Hepatocyte (in vitro differentiated cells): ENCODE results near the gene TREH. TPM values are rescaled to one million over a fixed set of nuclear protein-coding genes. Genes with fewer than 3 reads are reported as not detected.
A peak's percentile ranks its signal among the peaks of the same experiment; 100 is the strongest.

ENCODE experiments used
- DNase-seq: peaks from one replicate; pipeline ENCODE4 v3.0.0-alpha.2; 2016; ENCODE audit warnings: low spot score
- H2AFZ ChIP-seq: fragments of 200-600 bp; sonication (generic); 2 replicates; pipeline ENCODE4 v1.6.0; 2016; ENCODE audit warnings: antibody characterized with exemption, mild to moderate bottlenecking
- H3K27ac ChIP-seq: fragments of 200-600 bp; sonication (generic); 2 replicates; pipeline ENCODE4 v1.5.1; 2016; ENCODE audit warnings: mild to moderate bottlenecking
- H3K27me3 ChIP-seq: fragments of 200-600 bp; sonication (generic); 2 replicates; pipeline ENCODE4 v1.6.1; 2016
- H3K36me3 ChIP-seq: fragments of 200-600 bp; sonication (generic); replicated peaks from 2 replicates; pipeline ENCODE4 v1.5.1; 2016; ENCODE audit warnings: low read depth; ENCODE audit not compliant: insufficient read depth
- H3K4me1 ChIP-seq: fragments of 200-600 bp; sonication (generic); 2 replicates; pipeline ENCODE4 v1.5.1; 2016; ENCODE audit warnings: mild to moderate bottlenecking, moderate library complexity; ENCODE audit not compliant: insufficient read depth
- H3K4me2 ChIP-seq: fragments of 200-600 bp; sonication (generic); 2 replicates; pipeline ENCODE4 v1.6.0; 2016
- H3K4me3 ChIP-seq: fragments of 200-600 bp; sonication (generic); 2 replicates; pipeline ENCODE4 v1.5.1; 2016; ENCODE audit warnings: mild to moderate bottlenecking
- H3K79me2 ChIP-seq: fragments of 200-600 bp; sonication (generic); 2 replicates; pipeline ENCODE4 v1.6.0; 2017; ENCODE audit warnings: mild to moderate bottlenecking
- H3K9me2 ChIP-seq: fragments of 200-600 bp; sonication (generic); replicated peaks from 2 replicates; pipeline ENCODE4 v1.6.0; 2017; ENCODE audit warnings: mild to moderate bottlenecking; ENCODE audit not compliant: insufficient read depth
- H3K9me3 ChIP-seq: fragments of 200-600 bp; sonication (generic); 2 replicates; pipeline ENCODE4 v1.5.1; 2016; ENCODE audit warnings: low read depth, mild to moderate bottlenecking
- H4K20me1 ChIP-seq: fragments of 200-600 bp; sonication (generic); 2 replicates; pipeline ENCODE4 v1.6.0; 2016; ENCODE audit warnings: mild to moderate bottlenecking; ENCODE audit not compliant: insufficient read depth, poor library complexity, severe bottlenecking
- EZH2 ChIP-seq: fragments of 200-600 bp; sonication (generic); IDR thresholded peaks from 2 replicates; pipeline ENCODE4 v1.6.1; 2016; ENCODE audit warnings: antibody characterized with exemption, mild to moderate bottlenecking, borderline replicate concordance
- EZH2phosphoT487 ChIP-seq: fragments of 200-600 bp; sonication (generic); IDR thresholded peaks from one replicate; pipeline ENCODE4 v1.6.1; 2018; ENCODE audit warnings: antibody characterized with exemption, mild to moderate bottlenecking, low read depth, moderate library complexity; ENCODE audit not compliant: unreplicated experiment, severe bottlenecking
- WGBS: methylation state at CpG from one replicate; pipeline ENCODE4 v1.1.6; 2016; ENCODE audit warnings: low lambda C conversion rate; ENCODE audit errors: missing lambda C conversion rate; 5-methylcytosine and 5-hydroxymethylcytosine counted together
- microRNA-seq: library from miRNA; unstranded; fragments of <30 nt; microRNA quantifications from one replicate; pipeline ENCODE4, GENCODE V29; 2017
- polyA plus RNA-seq: library from polyadenylated mRNA; unstranded; fragments of >200 nt; fragmentation: Nextera tagmentation; extraction: Ambion mirVana; gene quantifications from 2 replicates; pipeline ENCODE4 v1.2.1, GENCODE V29; 2016
- small RNA-seq: library from RNA; depleted of rRNA; stranded (forward); fragments of <200 nt; gene quantifications from one replicate; pipeline ENCODE3, GENCODE V24; 2014
- total RNA-seq: library from RNA; depleted of rRNA; stranded (reverse); fragments of >200 nt; gene quantifications from 2 replicates; pipeline ENCODE4 v1.2.3, GENCODE V29; 2014
- TF ChIP-seq, protein P1 (sequence below): fragments of 200-600 bp; sonication (generic); IDR thresholded peaks from 2 replicates; pipeline ENCODE4 v1.5.1; 2016; ENCODE audit warnings: antibody characterized with exemption, mild to moderate bottlenecking; ENCODE audit not compliant: poor library complexity

Gene TREH
- total and polyA plus RNA-seq, 2 experiments from 2014 or later, result 6.6 to 10.7 TPM

DNA sequence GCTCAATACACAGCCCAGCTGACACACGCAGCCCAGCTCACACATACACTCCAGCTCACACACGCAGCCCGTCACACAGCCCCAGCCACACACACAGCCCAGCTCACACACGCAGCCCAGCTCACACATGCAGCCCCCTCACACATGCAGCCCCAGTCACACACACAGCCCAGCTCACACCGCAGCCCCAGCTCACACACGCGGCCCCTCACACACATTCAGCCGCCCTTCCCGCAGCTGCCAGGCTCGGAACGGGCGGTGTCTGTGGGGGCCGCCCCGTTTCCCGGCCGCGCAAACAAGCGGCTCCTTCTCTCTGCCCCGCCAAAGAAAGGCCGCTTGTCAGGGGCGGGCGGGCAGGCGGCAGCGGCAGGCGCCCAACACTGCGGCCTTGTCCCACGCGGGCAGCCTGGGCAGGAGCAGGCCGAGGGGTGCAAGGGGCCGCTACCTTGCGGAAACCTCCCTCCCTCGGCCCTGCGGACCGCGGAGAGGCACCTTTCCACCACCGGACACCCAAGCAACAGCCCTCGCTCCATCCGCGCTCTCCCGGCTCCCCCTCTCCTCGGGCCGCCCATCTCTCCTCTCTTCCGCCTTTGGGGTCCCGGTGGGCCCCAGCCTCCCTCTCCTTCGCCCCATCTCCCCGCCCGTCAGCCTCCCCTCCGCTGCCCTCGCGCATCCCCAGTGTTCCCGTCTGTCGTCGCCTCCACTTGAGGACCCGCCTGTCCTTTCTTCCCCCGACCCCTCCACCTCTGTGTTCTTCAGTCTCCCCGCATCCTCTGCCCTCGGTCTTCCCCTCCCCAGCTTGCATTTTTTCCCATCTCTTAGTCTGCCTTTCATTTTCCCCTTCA is 69.8 kb downstream of the TREH start:
- peaks cover 68% of the 10 kb centered on the region for H3K4me1 ChIP-seq
- no peak overlapping the region for H3K27ac ChIP-seq
- H2AFZ ChIP-seq, result peak overlapping the region; percentile 25
- TF ChIP-seq EZH2phosphoT487 (no peak), EZH2 (peak; percentile 66)
- H3K4me3 ChIP-seq, result no peak overlapping the region
- H3K4me2 ChIP-seq, result peak overlapping the region; percentile 99
- H4K20me1 ChIP-seq, result no peaks in the 10 kb centered on the region
- H3K79me2 ChIP-seq, result peaks cover 3% of the 10 kb centered on the region
- WGBS, result 24% methylated on average over 37 of the region's 57 CpGs
- no peaks in the 10 kb centered on the region for H3K9me3 ChIP-seq
- no peaks in the 10 kb centered on the region for H3K9me2 ChIP-seq
- no peak for DNase-seq
- H3K27me3 ChIP-seq, result peaks cover 23% of the 10 kb centered on the region
- H3K36me3 ChIP-seq, result no peaks in the 10 kb centered on the region

DNA sequence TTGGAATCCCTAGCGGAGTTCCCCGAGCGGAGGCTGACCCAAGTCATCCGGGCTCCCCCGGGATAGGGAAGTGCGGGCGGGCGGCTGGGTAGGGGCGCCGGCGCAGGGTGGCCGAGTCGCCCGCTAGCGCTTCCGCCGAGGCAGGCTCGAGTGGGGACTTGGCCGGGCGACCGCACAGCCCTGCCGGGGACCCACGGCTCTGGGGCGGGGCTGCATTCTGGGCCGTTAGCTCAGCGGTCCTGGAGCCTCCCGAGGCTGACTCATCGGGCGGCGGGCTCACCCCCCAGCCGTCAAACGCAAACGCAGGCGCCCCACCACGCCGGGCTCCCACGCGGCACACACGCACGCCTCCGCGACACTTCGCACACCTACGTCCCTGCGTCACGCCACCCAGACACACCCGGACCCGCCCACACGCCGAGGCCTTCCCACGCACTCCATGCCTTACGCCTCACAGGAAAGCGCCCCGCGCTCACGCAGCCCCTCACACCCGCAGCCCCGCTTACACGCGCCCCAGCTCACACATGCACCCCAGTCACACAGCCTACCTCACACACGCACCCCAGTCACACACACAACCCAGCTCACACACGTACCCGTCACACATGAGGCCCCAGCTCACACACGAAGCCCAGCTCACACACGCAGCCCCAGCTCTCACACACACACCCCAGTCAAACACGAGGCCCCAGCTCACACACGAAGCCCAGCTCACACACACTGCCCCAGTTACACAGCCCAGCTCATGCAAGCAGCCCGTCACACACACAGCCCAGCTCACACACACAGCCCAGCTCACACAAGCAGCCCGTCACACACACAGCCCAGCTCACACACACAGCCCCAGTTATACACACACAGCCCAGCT is 70.9 kb downstream of the TREH start:
- Histone ChIP-seq H3K79me2 (peaks cover 3% of the 10 kb centered on the region), H3K36me3 (no peaks in the 10 kb centered on the region), H3K4me1 (peaks cover 77% of the 10 kb centered on the region), H2AFZ (peak overlapping the region; percentile 60), H3K4me3 (peak overlapping the region; percentile 84), H3K9me3 (no peaks in the 10 kb centered on the region), H4K20me1 (no peaks in the 10 kb centered on the region), H3K27me3 (peaks cover 23% of the 10 kb centered on the region), H3K4me2 (peak overlapping the region; percentile 99), H3K9me2 (no peaks in the 10 kb centered on the region), H3K27ac (peak overlapping the region; percentile 86)
- TF ChIP-seq, protein P1, sequence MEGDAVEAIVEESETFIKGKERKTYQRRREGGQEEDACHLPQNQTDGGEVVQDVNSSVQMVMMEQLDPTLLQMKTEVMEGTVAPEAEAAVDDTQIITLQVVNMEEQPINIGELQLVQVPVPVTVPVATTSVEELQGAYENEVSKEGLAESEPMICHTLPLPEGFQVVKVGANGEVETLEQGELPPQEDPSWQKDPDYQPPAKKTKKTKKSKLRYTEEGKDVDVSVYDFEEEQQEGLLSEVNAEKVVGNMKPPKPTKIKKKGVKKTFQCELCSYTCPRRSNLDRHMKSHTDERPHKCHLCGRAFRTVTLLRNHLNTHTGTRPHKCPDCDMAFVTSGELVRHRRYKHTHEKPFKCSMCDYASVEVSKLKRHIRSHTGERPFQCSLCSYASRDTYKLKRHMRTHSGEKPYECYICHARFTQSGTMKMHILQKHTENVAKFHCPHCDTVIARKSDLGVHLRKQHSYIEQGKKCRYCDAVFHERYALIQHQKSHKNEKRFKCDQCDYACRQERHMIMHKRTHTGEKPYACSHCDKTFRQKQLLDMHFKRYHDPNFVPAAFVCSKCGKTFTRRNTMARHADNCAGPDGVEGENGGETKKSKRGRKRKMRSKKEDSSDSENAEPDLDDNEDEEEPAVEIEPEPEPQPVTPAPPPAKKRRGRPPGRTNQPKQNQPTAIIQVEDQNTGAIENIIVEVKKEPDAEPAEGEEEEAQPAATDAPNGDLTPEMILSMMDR, result no peak
- TF ChIP-seq EZH2, result no peak
- no peak for TF ChIP-seq EZH2phosphoT487
- 21% methylated on average over 34 of the region's 69 CpGs for whole genome bisulfite sequencing
- DNase-seq, result peak; percentile 81

DNA sequence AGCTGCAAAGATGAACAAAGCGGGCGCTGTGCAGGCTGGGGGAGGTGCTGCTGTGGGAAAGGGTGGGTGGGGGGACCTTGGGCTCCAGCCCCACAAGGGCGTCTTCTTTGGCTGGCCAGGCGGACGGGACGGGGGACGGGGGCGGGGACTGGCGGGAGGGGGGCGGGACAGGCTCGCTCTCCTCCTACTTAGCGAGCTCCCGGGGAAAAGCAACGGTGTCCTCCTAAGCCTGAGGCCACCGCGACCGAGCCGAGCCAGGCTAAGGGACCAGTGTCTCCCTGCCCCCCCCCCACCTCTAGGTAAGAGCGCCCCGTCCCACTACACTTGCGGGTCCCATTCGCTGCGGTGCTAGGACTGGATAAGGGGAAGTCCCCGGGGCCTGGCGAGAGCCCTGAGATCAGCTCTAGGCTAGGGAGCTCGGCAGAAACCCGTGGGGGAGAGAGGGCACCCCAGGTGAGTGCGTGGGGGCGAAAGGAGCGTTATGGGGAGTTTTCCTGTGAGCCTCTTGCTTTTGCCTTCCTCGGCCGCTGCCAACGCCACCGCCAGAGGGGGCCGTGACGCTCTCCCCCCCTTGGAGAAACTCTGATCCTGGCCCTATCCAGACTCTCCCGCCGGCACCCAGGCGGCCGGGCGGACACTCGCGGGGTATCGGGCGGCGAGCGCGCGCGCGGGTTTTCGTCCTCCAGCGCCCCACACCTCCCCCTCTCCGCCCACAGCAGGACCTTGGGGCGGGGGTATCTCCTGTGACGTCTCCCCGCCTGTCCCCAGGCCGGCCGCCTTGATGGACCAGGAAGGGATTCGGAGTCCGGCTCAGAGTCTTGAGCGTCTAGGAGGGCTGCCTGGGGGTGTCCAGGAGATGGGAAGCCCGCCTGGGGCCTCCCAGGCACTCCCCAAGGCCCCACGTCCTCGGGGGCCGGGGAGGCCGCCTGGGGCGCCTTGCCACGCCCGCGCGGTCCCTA is 71.8 kb downstream of the TREH start, which contains the start of gene PHLDB1:
Gene PHLDB1 (plus strand): TSS at position 215 of the 959 bp plus-strand sequence. CDS start 6,222 bp downstream, outside the sequence.
- DNase-seq, result peak; percentile 68
- 2% methylated on average over 50 of the region's 72 CpGs for WGBS
- no peaks in the 10 kb centered on the region for H4K20me1 ChIP-seq
- H3K36me3 ChIP-seq, result no peaks in the 10 kb centered on the region
- peaks cover 3% of the 10 kb centered on the region for H3K79me2 ChIP-seq
- H3K9me3 ChIP-seq, result no peaks in the 10 kb centered on the region
- H3K9me2 ChIP-seq, result no peaks in the 10 kb centered on the region
- peaks cover 23% of the 10 kb centered on the region for H3K27me3 ChIP-seq
- peak within 1 kb of the TSS; percentile 99 for H3K4me2 ChIP-seq
- H3K4me1 ChIP-seq, result peaks cover 73% of the 10 kb centered on the region
- TF ChIP-seq EZH2, result peak; percentile 55
- no peak for TF ChIP-seq EZH2phosphoT487
- TF ChIP-seq, protein P1, result peak; percentile 49
- H3K27ac ChIP-seq, result peak within 1 kb of the TSS; percentile 86
- H3K4me3 ChIP-seq, result peak within 1 kb of the TSS; percentile 84
- peak within 1 kb of the TSS; percentile 60 for H2AFZ ChIP-seq

Small RNAs within 50 kb of the gene (microRNA-seq; reads per million reads assigned to microRNA genes)
- gene MIR6716, result not detected

Small RNAs within 50 kb of the gene (small RNA-seq; reads per million reads assigned to genes)
- not detected for gene RNU6-376P

Other genes starting within 250 kb of the TREH start
- gene KMT2A, start 243.2 kb downstream of the TREH start, total RNA-seq, result 29.1 and 30.6 TPM in 2 replicates
- gene KMT2A, start 243.2 kb downstream of the TREH start, polyA plus RNA-seq, result 23.0 and 25.9 TPM in 2 replicates
- 1.9 and 4.9 TPM in 2 replicates for gene TTC36, start 152.2 kb downstream of the TREH start, total RNA-seq
- 2.1 and 3.1 TPM in 2 replicates for gene TTC36, start 152.2 kb downstream of the TREH start, polyA plus RNA-seq
- 30.6 and 32.3 TPM in 2 replicates for gene TMEM25, start 148.5 kb downstream of the TREH start, total RNA-seq
- gene TMEM25, start 148.5 kb downstream of the TREH start, polyA plus RNA-seq, result 35.6 and 42.9 TPM in 2 replicates
- gene IFT46, start 113.7 kb downstream of the TREH start, total RNA-seq, result 20.6 and 21.0 TPM in 2 replicates
- 12.3 and 12.6 TPM in 2 replicates for gene IFT46, start 113.7 kb downstream of the TREH start, polyA plus RNA-seq
- gene ARCN1, start 107.2 kb downstream of the TREH start, total RNA-seq, result 177 and 190 TPM in 2 replicates
- 166 and 194 TPM in 2 replicates for gene ARCN1, start 107.2 kb downstream of the TREH start, polyA plus RNA-seq
- 45.8 and 51.8 TPM in 2 replicates for gene PHLDB1, start 72.0 kb downstream of the TREH start, total RNA-seq
- 71.1 and 73.0 TPM in 2 replicates for gene PHLDB1, start 72.0 kb downstream of the TREH start, polyA plus RNA-seq
- gene DDX6, start 111.5 kb upstream of the TREH start, total RNA-seq, result 111 and 122 TPM in 2 replicates
- gene DDX6, start 111.5 kb upstream of the TREH start, polyA plus RNA-seq, result 16.4 and 17.3 TPM in 2 replicates
- not detected in 2 replicates for gene CXCR5, start 204.2 kb upstream of the TREH start, total RNA-seq
- 0.11 and 0.29 TPM in 2 replicates for gene CXCR5, start 204.2 kb upstream of the TREH start, polyA plus RNA-seq
- gene BCL9L, start 246.3 kb upstream of the TREH start, total RNA-seq, result 7.8 and 25.3 TPM in 2 replicates
- gene BCL9L, start 246.3 kb upstream of the TREH start, polyA plus RNA-seq, result 18.0 and 18.1 TPM in 2 replicates